NOMO-1 treated with dmso at 0.1 percent for 144 hours (cell line): ENCODE data around the gene KIF17.

ENCODE experiments used
- DNase-seq: peaks from one replicate; lab custom pipeline; 2025; ENCODE audit not compliant: unreplicated experiment; lab: John Stamatoyannopoulos, UW

Gene KIF17

DNA sequence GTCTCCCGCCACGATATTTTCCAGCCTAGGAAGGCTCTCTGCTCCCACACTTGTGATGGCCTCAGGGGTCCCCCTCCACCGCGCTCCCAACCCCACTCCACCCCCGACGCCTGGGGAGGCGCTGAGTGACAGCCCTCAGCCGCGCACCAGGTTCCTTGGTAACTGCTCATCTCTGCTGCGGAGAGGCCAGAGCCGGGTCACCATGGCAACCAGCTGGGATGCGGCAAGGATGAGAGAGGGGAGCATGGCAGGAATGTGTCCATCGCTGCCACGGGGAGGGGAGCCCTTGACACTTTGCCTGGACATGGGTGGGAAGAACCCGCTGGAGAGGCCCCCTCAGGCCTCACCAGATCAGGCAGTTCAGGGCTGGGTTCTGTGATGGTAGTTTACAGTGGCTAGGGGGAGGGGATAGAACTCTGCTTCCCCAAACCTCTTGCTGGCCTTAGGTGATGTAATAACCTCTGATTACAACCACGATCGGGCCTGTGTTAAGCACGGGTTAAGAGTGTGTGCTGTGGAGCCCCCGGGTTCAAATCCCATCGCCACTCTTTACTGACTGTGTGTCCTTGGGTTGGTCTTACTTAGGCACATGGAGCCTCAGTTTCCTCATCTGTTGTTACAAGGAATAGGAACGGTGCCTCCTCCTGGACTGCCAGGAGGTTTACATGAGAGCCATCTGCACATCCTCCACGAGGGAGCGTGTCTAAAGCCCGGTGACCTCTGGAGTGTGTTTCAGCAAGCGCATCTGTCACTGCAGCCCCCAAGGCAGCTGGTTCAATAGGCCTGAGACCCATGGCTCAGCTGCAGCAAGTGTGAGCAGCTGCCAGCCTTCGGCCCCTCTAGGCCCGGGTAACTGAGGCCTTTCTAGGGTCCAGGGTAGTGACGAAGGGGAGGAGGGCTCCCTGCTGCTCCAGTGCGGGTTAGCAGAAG lies 6.3 kb downstream of the KIF17 start:
- peak; percentile 60 for DNase-seq

DNA sequence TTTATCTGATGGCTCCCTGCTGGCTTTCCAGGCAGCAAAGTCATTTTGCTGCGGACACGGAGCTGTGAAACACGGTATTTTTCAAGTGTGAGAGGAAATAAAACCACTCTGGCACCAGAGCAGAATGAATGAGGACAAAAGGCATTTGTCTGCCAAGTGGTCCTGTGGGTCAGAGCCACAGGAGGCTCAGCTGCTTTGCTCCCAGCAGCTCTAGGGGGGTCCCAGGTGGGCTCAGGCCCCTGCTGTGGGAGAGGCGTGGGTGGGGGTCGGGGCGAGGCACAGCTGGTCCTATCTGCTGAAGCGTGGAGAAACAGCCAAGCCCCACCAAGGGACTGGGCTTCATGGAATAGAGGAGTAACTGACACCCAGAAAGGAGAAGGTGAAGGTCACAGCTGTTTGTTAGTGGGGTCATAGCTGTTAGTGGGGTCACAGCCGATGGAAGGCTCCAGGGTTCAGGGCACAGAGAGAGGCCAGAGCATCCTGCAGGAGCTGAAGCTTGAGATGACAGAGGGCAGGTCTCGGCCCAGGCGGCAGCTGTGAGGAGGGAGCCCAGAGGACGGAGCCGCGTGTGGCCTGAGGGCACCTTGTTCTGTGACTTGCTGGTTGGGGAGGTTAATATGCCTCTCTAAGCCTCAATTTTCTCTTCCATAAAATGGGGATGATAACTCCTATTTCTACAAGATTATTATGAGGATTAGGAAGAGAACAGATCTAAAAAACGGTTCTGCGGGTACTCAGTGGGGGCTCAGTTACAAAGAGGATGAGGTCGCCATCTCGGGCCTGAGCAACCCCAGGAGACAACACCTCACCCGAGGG lies 7.1 kb downstream of the KIF17 start:
- DNase-seq = no peak

DNA sequence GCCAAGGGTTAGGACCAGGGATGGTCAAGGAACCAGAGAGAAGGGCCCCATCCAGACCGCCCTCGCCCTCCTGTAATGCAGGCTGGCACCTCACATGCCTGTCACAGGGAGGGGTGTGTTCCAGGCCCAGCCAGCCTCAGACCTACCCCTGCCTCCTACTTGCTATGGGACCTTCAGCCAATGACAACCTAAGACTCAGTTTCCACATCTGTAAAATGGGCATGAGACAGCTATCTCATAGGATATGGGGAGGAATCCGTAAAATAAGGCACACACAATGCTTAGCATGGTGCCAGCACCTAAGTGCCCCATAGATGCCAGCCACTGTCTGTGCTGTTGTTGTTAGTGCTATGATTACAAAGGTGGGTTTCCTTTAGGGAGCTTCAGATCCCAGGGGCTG lies 7.9 kb downstream of the KIF17 start:
- DNase-seq = no peak

DNA sequence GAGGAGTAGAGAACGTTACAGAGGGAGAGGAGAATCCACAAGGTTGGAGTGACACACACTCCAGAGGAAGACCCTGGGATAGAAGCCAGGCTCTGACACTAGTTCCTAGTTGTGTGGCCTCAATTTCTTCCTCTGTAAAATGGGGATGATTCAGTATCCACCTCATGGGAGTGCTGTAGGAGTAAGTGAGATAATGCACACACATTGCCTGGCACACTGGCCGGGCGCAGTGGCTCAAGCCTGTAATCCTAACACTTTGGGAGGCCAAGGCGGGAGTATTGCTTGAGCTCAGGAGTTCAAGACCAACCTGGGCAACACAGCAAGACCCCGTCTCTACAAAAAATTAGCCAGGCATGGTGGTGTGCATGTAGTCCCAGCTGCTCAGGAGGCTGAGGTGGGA lies 8.9 kb downstream of the KIF17 start:
- no peak for DNase-seq

DNA sequence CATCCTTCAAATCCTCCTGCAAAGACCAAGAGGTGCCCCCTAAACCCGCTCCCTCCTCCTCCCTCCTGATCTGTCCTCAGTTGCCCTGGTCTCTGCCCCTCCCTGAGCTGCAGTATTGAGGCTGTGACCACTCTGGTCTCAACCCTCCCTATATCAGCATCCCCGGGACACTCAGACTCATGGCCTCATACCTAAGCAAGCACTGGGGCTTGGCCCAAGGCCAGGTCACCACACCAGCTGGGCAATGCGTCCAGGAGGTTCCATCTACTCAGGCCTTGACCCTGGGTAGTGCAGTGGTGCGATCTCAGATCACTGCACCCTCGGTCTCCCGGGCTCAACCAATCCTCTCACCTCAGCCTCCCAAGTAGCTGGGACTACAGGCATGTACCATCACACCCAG lies 9.8 kb downstream of the KIF17 start:
- no peak for DNase-seq

DNA sequence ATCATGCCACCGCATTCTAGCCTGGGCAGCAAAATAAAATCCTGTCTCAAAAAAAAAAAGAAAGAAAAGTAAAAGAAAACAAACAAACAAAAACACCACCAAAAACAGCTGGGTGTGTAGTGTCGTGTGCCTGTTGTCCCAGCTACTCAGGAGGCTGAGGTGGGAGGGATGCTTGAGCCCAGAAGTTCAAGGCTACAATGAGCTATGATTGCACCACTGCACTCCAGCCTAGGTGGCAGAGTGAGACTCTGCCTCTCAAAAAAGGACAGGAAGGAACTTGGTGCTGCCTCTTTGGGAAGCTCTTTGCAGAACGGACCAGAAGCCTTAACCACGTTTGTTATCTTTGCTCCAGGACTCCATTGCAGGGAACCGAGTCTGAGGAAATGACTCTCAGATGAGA lies 11.0 kb downstream of the KIF17 start:
- DNase-seq = no peak

DNA sequence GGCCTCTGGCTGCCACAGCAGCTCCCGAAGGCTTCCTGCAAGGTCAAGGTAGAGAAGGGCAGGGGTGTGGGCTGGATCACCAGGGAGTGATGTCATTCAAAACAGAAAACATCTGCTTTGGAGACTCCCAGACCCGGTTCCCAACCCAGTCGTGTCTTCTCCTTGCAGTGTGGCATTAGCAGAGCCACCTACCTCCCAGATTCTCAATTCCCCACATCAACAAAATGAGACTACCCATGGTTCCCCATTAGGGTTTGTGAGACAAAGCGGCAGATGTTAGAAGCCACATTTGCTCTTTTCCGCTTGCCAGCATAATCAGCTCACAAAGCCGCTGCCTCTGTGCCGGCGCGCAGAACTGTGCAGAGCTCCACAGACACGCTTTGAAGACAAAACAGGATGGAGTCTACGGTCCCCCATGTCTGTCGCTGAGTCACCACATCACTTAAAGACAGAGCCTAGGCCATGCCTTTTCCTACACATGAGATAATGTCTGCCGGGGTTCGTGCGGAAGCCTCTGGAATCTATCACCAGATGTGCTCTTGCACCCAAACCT lies 12.5 kb downstream of the KIF17 start:
- DNase-seq = no peak

DNA sequence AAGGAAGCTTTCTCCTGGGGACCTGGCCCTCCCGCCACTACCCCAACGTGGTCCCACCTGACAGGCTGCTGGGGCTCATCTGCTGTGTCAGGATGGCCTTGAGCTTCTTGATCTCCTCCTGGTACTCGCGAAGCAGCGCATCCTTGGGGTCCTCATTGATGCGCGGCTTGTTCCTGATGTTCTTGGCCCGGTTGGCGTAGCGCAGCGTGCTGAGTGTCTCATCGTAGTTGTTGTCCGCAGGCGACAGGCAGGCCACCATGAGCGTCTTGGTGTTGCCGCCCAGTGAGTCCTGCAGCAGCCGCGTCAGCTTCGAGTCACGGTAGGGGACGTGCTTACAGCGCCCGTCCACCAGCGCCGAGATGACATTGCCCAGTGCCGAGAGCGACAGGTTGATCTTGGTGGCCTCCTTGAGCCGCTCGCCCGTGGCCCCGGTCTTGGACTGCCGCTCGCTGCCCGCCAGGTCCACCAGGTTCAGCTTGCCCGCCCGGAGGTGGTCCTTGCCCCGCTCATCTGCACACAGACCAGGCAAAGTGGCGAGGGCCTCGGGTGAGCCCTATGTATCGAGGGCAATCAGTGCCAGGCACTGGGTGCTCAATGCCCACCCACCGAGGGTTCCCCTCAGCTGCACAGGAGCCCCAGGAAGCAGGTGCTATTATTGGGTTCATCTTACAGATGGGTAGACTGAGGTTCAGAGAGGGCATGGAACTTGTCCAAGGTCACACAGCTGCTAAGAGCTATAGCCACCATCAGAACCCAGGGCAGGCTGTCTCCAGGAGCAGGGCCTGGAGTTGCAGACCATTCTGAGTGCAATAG lies 13.2 kb downstream of the KIF17 start:
- DNase-seq = no peak

DNA sequence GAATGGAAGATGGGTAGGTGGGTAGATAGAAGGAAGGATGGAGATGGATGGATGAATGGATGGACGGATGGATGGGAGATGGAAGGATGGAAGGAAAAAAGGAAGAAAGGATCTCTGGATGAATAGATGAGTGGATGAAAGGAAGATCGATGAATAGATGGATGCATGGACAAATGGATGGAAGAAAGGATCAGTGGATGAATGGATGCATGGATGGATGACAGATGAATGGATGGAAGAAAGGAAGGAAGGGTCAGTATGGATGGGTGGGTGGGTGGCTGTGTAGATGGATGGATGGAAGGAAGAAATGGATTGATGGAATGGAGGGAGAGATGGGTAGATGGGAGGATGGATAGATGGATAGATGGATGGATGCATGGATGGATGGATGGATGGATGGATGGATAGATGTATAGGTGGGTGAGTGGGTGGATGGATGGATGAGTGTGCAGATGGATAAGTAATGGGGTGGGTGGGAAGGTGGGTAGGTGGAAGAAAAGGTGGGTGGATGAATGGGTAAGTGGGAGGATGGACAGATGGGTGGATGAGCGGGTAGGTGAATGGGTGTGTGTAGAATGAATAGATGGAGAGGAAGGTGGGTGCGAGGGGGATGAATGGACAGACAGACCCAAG lies 14.6 kb downstream of the KIF17 start:
- no peak for DNase-seq

DNA sequence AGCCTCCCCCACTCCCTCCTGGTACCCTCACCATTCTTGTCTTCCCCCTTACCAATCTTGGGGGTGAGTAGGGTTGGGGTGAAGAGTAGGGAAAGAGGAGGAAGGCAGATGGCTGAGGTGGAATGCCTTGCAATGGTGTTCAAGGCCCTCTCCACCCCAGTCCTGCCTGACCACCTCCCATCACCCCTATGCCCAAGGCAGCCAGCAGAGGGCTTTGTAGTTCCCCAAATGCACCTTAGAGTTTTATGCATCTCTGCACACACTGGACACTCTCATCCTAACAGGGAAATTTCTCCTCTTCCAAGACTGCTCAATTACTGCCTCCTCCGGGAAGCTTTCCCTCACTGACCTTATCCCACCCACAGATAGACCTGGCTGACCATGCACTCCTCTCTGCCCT lies 15.4 kb downstream of the KIF17 start:
- no peak for DNase-seq

DNA sequence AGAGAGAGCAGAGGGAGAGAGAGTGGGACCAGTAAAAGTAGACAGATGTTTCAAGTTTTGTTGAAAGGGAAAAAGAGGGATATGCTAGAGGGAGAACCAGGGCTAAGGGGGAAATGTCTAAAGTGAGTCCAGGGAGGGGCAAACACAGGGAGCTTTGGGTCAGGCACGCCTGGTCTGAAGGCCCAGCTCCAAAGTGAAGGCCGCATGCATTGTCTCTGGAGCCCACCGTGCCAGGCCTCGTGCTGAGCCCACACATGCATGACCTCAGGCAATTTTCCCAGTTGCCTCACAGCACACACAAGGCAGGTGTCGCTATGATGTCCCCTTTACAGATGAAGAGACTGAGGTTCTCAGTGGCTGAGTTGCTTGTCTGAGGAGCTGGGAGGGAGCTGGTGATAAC lies 16.0 kb downstream of the KIF17 start:
- DNase-seq = no peak

DNA sequence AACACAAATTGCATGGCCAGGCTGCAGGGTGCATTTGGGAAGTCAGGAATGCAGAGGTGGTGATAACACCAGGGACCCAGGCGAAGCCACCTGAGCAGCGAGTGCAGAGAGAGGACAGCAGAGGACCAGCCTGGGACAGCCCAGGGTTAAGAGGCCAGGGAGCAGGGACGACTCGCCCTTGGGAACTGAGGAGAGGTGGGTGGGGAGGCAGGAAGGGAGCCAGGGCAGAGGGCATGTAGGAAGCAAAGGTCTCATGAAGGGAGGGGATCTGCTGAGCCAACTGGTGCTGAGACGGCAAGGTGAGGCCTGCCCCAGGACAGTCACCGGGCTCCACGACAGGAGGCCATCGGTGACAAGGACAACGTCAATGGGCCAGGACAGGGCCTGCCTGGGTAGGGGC lies 16.4 kb downstream of the KIF17 start:
- no peak for DNase-seq

DNA sequence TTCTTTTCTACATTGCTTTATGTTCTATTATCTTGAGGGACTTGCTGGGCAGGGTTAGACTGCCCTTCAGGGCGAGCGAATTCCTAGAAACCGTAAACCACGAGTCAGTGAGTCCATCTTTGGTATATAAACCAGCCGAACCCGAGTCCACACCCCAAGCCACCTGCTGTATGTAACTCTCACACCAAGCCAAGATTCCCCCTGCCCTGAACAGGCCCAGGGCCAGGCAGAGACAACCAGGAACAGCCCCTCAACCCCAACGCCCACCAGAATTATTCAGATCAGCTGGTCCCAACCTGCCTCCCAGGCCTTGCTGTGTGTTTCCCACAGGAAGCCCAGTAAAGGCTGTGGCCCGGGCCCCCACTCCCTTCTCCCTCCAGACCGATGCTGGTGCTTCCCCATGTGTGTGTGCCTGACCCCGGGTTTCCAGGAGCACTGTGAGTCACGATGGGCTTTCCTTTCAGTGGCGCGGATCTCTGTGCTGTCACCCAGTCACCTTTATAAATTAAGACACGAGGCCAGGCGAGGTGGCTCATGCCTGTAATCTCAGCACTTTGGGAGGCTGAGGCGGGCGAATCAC lies 17.1 kb downstream of the KIF17 start:
- no peak for DNase-seq

DNA sequence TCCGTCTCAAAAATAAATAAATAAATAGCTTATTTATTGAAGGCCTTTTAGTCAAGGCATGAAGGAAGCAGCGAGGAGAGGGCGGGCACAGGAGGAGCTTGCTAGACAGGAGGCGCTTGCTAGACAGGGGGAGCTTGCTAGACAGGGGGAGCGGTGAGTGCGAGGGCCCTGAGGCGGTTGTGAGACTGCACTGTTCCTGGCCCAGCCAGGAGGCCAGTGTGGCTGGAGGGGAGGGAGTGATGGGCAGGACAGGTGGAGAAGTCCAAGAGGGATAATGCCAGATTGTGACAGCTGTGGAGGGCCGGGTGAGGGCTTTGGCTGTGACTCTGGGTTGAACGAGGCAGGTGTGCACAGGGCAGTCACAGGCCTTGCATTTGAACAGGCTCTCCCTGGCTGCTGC lies 18.2 kb downstream of the KIF17 start:
- DNase-seq = no peak

DNA sequence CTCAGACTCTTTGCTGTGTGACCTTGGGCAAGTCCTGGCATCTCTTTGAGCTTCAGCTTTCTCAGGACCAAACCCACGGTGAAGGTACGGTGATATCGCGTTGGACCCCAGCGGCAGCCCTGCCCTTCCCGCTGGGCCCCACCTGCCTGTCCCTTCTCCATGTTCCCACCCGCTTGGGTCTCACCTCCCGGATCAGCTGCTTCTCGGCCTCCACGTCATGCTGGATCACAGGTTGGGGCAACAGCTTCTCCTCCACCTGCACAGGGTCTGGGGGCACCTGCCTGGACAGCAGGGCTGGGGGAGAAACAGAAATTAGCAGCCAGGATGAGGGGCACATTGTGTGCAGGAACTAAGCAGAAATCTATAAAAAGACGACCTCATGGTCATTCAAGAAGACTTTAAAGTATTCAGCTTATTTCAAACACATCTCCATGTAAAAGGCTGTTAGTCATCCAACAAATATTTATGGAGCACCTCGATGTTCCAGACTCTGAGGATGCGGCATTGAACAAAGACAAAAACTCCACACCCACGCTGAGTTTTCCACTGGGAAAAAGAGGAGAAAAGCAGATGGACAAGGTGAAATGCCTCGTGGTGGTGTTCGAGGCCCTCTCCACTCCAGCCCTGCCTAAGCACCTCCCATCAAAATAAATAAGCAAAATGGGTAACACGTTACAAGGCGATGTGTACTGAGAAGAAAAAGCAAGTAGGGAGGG lies 19.5 kb downstream of the KIF17 start:
- no peak for DNase-seq

DNA sequence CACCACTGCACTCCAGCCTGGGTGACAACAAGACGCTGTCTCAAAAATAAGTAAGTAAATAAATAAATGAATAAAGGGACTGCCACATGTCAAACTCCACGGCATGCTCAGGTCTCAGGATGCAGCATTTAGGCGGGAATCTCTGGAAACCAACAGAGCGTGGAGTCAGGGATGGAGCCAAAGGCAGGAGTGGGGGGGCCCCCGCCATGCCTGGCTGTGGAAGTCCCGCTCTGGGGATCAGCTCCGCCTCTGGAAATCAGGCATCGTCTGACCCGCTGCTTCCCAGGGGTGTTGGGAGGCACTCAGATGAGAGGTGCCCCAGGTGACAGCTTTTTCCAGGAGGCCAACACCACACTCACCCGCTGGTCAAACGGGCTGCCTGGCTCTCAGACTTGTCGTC lies 20.2 kb downstream of the KIF17 start:
- DNase-seq = no peak

DNA sequence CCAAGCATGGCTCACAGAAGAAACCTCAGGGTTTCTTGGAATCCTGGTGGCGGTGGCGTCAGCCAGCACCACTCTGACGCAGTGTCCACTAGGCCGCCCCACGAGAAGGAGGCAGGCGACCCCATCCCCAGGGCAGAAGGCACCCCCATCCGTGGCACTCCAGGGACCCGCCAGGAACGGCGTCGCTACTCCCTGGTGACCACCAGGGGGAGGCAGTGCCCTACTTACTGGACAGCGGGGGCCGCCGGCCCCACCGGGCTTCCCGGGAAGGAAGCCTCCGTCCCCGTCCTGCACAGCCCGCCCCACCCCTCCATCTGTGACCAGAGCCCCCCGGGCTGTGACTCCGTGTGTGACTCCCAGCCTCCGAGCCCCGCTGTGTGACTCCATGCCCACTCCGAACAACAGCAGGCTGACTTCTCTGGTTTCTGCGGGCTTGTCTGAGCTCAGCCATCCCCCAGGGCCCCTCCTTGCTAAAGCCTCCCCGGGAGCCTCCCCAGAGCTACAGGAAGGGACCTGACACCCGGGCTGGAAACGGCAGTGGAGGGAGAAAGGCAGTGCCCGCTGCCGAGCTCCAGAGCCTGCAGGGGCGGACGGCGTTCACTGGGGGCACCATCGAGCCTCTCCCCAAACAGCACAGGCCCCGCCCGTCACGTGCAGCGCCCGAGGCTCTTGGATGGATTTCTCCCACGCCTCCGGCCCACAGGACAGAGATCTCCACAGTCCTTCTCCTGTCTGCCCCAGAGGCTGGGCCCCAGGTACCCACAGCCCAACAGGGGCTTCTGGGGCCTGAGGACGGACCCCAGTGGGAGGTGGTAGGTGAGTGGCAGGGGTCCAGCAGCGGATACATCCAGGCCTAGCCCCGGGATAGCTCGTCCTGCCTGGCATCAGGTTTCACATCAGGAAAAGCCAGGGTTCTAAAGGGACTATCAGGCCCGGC lies 21.1 kb downstream of the KIF17 start:
- peak; percentile 63 for DNase-seq

DNA sequence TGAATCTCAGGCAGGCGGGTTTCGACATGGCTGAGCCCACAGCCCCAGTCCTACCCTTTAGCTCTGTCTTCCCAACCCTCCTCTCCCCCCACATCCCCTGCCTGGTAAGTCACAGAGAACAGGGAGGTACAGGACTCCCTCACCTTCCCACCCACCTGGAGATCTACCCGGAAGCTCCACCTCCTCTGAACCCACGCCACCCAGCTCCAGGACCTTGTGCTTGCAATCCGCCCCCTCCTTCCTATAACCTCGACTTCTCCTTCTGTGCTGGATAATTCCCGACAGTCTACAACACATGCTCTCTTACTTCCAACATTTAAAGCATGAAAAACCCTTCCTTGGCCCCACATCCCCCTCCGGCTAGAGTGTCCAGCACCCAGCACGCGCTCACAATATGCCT lies 22.3 kb downstream of the KIF17 start:
- no peak for DNase-seq

DNA sequence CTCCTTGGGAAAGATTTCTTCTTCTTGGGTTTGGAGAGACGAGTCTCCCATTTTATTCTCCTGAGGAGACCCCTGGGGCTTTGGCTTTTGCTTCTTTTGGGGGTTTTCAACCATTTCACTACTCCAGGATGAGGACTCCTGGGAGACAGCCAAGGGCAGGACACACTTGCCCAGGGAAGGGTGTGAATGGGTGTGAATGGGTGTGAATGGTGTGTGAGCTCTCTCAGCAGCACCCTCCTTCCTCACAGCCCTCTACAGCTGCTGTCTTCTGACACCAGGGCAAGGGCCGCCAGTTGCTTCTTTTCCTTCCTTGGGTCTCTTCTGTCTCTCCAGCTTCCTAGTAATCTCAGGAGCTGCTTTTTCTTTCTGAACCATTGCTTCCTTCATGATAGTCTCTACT lies 24.2 kb downstream of the KIF17 start:
- no peak for DNase-seq
